PFSK-1 (cell line): Measurements from ENCODE around the gene DENND1B.

Experiments used
- FOXP2 ChIP-seq: optimal IDR thresholded peaks from 2 replicates; pipeline ENCODE3; 2011; ENCODE audit warnings: borderline replicate concordance, control low read depth, inconsistent platforms; ENCODE audit not compliant: insufficient read depth; ENCODE audit errors: extremely low read length, extremely low read depth
- POLR2AphosphoS5 ChIP-seq: IDR thresholded peaks from 2 replicates; pipeline ENCODE4 v1.6.1; 2012; ENCODE audit warnings: low read depth, mild to moderate bottlenecking, control low read depth, low read length, moderate library complexity
- TF ChIP-seq, protein P1 (sequence below), 2 experiments: IDR thresholded peaks; 2 replicates each; pipeline versions ENCODE4 v1.6.1 to v1.8.0; 2011 to 2012; ENCODE audit warnings: low read depth in 2 of 2, low read length in 2 of 2, control low read depth in 1 of 2, inconsistent platforms in 1 of 2, mild to moderate bottlenecking in 1 of 2, moderate library complexity in 1 of 2; ENCODE audit not compliant: insufficient read depth in 1 of 2

DNA sequence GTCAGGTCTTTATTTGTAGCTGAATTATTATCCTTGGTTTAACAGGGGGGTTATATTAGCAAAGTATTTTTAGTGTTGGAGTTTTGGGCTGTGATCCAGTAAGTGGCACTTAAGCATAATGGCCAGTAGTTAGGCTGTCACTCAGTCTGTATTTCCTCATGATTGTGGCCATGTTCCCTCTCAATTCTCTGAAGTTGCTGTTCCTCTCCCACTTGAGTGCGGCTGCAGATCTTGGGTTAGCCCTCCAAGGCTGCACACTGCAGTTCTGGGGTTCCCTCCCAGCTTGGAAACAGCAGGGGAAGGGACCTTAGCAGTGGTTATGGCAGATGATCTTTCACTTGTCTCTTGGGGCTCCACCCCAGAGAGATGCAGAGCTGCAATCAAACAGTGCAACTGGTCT, 23.2 kb upstream of the DENND1B start:
- TF ChIP-seq, protein P1, sequence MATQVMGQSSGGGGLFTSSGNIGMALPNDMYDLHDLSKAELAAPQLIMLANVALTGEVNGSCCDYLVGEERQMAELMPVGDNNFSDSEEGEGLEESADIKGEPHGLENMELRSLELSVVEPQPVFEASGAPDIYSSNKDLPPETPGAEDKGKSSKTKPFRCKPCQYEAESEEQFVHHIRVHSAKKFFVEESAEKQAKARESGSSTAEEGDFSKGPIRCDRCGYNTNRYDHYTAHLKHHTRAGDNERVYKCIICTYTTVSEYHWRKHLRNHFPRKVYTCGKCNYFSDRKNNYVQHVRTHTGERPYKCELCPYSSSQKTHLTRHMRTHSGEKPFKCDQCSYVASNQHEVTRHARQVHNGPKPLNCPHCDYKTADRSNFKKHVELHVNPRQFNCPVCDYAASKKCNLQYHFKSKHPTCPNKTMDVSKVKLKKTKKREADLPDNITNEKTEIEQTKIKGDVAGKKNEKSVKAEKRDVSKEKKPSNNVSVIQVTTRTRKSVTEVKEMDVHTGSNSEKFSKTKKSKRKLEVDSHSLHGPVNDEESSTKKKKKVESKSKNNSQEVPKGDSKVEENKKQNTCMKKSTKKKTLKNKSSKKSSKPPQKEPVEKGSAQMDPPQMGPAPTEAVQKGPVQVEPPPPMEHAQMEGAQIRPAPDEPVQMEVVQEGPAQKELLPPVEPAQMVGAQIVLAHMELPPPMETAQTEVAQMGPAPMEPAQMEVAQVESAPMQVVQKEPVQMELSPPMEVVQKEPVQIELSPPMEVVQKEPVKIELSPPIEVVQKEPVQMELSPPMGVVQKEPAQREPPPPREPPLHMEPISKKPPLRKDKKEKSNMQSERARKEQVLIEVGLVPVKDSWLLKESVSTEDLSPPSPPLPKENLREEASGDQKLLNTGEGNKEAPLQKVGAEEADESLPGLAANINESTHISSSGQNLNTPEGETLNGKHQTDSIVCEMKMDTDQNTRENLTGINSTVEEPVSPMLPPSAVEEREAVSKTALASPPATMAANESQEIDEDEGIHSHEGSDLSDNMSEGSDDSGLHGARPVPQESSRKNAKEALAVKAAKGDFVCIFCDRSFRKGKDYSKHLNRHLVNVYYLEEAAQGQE (IDR thresholded peaks at IDR 0.05; ENCODE audit: insufficient read depth in 1 of 2, low read depth in 2 of 2, low read length in 2 of 2), result no peak
- TF ChIP-seq POLR2AphosphoS5, result no peak
- TF ChIP-seq FOXP2, result no peak
